GM13977 (cell line): Measurements from ENCODE around the gene TP53.

ENCODE experiments used
- DNase-seq: peaks from one replicate; pipeline ENCODE4 v3.0.0; 2012; ENCODE audit warnings: low spot score
- CTCF ChIP-seq: IDR thresholded peaks from 2 replicates; pipeline ENCODE4 v1.5.1; 2012; ENCODE audit warnings: mild to moderate bottlenecking, control low read depth; ENCODE audit not compliant: insufficient read depth; ENCODE audit errors: extremely low read depth, missing control alignments
- in situ Hi-C: fragments of 300-500 bp; cut with MboI; formaldehyde crosslinking; loops from one replicate; pipeline ENCODE4 v1.12.0; 2022; ENCODE audit warnings: low sequenced_read_pairs, low pct_unique_long_range_greater_than_20kb, mixed read lengths, inconsistent platforms; ENCODE audit not compliant: unreplicated experiment

TP53 gene

GRCh38 chr17:7707446-7707845 lies 20.2 kb upstream of the TP53 start:
- in situ Hi-C loops: no loop called here
- no peak for TF ChIP-seq CTCF
- DNase-seq: no peak

GRCh38 chr17:7706631-7707354 lies 19.5 kb upstream of the TP53 start:
- DNase-seq: no peak
- no peak for TF ChIP-seq CTCF
- in situ Hi-C loops: no loop called here

DNA sequence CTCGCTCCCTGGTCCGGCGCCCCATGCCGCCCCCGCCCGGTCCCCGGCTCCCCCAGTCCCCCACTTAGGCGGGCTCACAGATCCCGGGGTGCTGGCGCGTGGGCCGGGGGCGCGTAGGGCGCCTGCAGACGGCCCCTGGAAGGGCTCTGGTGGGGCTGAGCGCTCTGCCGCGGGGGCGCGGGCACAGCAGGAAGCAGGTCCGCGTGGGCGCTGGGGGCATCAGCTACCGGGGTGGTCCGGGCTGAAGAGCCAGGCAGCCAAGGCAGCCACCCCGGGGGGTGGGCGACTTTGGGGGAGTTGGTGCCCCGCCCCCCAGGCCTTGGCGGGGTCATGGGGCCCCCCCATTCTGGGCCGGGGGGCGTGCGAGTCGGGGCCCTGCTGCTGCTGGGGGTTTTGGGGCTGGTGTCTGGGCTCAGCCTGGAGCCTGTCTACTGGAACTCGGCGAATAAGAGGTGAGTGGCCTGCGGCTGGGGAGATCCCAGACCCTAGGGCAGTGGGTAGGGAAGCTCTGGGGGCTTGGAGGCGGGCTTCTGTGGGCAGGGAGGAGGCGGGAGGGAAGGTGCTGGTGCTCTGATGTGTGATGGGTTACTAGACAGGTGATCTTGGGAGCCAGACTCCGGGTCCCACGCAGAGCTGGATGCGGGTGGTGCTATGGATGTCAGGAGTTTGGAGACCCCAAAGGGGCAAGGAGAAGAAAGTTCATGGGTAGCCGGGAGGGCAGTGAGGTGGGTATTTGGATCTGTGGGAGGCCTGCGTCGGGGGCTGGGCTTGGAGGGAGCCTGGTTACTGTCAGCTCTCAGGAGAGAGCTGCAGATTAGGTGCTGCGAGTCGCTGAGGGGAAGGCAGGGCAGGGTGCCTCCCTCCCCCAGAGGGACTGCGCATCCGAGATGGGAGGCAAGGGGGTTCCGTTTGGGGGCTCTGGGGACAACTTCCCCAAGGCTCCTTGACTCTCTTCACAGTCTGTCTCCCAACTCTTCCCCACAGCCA lies 18.3 kb upstream of the TP53 start:
- no peak for DNase-seq
- no peak for TF ChIP-seq CTCF
- in situ Hi-C loops: no loop called here

DNA sequence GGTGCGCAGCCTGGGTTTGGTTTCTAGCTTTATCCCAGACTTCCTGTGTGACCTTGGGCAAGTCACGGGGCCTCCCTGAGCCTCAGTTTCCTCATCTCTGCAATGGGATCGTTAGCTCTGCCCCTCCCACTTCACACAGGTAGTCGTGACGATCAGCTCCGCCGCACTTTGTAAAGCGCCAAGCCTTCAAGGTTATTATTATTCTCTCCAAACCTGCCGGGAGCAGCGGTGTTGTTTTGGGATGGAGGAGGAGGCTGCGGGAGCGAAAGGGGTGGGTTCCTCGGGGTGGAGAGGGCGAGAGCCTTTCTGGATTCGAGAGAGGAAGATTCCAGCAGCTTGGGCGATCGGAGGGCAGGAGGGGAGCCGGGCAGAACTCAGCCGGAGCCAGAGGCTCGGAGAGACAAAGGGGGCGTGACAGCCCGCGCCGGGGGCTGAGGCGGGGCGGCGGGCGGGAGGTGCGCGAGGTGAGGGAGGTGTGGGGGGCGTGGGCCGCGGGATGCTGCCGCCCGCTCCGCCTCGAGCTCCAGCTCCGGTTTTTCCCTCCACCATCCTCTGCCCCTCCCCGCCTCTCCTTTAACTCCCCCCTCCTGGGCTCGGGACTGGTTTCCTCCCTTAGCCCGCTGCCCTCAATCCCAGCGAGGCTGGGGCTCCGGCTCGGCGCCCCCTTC lies 17.4 kb upstream of the TP53 start, which contains the start of gene EFNB3:
Gene EFNB3, plus strand, starts transcription at position 602 of the 668 bp plus-strand sequence. CDS start 397 bp downstream, outside the sequence.
- TF ChIP-seq CTCF: no peak
- DNase-seq: no peak
- in situ Hi-C loops: no loop called here

DNA sequence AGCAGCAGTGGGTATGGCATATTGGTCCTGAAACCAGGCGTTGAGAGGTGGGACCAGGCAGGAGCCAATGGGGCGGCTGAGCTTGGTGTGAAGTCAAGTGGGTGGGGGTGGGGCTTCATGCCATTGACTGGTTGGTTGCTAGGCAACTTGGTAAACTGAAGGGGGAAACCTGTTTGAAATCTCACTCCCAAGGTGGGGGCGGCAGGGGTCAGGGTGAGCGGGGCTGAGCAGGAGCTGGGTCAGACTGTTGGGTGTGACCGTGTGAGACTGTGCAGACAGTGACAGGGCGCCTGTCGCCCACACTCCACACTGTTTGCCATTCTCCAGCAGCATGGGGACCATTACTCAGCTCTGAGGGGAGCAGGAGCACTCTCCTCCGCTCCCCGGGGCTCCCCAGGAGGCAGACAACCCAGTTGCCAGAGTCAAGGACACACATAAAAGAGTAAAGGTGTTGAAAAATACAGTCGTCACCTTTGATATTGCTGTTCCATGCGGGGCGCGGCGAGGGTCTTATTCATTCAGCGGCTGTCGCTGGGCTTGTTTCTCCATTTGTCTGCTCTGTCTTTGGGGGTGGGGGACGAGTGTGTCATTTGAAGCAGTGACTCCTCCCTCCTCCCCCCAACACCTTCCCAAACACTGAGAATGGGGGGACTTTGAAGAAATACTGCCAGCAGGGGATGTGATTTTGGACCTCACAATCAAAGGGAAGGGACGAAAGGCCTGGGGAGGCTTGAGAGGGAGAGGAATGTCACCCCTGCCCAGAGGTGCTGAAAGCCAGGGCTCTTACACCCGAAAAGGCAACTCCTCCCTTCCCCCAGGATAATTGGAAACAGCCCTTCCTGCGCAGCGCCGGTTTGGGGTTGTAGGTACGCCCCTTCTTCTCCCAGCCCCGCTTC lies 16.5 kb upstream of the TP53 start:
- DNase-seq: no peak
- in situ Hi-C loops: no loop called here

More for the DNA sequence above, 16.5 kb upstream of the TP53 start:
- TF ChIP-seq CTCF: no peak
